Dedifferentiated amniotic fluid mesenchymal stem cell (primary cell): ENCODE data around the gene LSM2.

Source experiments
- DNase-seq: peaks from one replicate; pipeline ENCODE4 v3.0.0-alpha.2; 2016; ENCODE audit errors: extremely low spot score

Gene LSM2

GRCh38 chr6:31776989-31777666, 29.6 kb downstream of the LSM2 start, which contains the start of gene VWA7:
Gene VWA7, minus strand, starts transcription at chr6:31777328. Its CDS starts 549 bp downstream, at chr6:31776779.
- DNase-seq, result peak; percentile 23

DNA sequence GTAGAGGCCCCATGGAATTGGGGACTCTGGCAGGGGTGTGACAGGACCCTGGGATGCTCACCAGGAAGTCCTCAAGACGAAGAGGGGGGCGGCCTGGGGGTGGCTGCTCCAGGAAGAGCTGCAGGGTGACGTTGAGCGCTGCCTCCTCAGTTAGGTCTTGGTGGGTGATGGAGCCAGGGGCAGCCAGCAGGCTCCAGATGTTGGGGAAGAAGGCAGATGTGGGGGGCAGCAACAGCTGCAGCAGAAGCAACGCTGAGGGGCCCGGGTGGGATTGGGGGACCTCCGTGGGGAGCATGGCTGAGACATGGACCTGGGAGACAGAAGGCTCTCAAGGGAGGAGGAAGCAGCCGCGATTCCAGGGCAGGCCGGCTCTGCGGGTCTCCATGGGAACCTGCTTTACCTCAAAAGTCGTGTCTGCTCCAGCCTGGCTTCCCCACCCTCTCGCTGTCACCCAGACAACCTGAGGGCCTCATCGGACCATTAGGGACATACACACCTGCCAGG, 30.2 kb downstream of the LSM2 start:
- no peak for DNase-seq

DNA sequence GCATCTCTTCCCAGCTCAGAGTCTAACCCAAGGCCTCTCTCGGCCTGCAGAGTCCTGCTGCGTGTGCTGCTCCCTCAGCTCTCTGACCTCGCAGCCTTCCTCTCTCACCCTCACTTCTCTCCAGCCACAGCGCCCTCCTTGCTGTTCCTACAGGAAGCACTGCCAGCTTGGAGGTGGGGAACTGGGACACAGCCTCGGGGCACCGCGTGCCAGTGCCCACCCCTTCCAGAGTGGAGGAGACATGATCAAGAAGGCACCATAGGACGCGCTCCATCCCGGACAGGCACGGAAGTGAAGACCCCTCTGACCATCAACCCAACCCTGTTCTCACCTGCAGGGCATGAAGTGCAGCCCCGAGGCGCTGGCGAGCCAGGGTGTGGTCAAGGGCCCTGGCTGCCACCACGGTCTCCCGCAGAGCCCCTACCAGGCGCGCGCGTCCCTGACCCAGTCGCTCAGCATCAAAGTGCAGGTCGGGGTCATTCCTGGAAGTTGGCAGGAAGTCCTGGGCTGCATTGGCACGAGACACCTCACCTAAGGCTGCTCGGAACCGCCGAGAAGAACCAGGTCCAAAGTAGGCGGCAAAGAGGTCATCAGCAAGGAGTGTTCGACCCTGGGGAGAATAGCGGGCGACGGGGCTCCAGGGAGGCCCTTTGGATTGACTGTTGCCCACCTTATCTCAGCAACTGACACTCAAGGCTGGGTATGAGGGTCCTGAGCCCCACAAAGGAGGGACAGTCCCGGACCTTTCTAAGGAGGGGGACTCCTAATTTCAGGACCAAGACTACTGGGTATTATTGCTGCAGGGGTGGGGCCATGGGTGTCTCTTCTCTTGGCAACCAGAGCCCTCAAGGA, 30.9 kb downstream of the LSM2 start:
- no peak for DNase-seq

GRCh38 chr6:31775184-31775583, 31.6 kb downstream of the LSM2 start:
- DNase-seq, result no peak

DNA sequence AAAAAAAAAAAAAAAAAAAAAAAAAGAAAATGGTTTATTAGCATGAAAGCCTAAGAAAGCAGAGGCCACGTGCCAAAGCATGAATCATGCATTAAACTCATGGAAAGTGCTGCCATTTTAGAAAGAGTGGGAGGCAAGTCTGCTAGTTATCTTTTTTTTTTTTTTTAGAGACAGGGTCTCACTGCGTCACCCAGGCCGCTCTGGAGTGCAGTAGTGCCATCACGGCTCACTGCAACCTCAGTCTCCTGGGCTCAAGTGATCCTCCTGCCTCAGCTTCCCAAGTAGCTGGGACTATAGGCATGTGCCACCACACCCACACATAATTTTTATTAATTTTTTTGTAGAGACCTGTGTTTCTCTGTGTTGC, 34.8 kb downstream of the LSM2 start:
- DNase-seq, result no peak

- DNase-seq, result no peak
These were observed 35.9 kb downstream of the LSM2 start for GRCh38 chr6:31770860-31771259.

DNA sequence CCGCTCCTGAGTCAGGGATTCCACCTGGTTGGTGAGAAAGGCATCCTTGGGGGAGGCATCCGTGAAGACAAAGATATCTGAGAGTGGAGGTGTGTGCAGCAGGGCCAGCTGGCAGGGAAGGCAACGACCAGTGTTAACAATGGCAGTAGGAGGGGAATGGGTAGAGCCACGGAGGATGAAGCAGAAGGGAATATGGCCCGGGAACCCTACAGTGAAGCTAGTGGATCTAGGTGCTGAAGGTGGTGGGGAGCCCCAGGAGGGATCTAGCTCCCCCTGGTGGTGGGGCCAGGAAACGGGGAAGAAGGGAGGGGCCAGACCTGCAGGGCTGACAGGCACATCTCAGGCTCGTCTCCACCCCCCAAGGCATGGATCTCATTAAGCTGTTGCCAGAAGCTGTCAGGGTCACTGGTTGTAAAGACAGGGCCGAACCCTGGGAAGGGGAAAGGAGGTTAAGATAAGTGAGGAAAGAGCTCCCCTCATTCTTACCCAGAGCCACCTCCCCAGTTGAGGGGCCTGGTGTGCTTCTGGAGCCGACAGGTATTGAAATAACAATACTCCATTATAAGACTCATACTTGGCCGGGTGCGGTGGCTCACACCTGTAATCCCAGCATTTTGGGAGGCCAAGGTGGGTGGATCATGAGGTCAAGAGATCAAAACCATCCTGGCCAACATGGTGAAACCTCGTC, 36.9 kb downstream of the LSM2 start:
- no peak for DNase-seq

- DNase-seq, result no peak
These were observed 38.2 kb downstream of the LSM2 start for GRCh38 chr6:31768363-31769257.

- no peak for DNase-seq
These were observed 39.6 kb downstream of the LSM2 start for GRCh38 chr6:31767096-31767645.

DNA sequence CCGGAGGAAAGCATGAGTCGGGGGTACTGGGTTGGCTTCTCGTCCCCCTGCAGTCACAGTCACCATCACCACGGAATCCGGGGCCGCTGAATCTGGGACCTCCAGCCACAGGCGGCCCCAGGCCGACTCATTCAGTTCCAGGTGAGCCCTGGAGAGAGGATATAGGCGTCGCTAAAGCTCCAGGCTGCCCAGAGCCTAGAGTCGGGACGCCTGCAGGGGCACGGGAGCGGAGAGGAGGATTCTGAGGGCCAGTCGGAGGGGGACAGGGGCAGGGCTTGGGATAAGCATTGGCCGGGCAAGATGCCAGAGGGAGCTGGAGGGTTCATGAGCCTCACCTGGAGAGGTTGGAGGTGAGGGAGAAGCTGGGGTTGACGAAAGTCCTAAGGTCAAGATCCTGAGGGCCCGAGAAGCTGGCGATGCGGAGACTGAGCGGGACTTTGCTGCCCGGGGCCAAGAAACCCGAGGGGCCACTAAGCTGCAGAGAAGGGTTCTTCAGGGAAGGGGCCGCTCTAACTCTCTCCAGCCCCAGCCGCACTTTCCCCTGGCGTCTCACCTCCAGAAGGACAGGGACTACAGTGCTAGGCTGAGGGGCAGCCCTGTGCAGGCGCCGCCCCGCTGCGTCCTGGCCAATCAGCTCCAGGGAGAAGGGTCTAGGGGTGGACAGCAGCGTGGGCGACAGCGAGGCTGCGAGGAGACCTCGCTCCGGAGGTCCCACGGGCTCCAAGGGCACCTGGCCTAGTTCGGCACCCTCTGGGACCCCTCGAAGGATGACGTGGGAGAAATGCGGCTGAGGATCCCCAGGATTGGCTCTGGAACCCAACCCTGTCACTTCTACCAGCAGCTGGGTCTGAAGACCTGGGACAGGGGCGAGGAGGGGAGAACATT, 40.6 kb downstream of the LSM2 start:
- no peak for DNase-seq

GRCh38 chr6:31765559-31765909, 41.2 kb downstream of the LSM2 start:
- no peak for DNase-seq

DNA sequence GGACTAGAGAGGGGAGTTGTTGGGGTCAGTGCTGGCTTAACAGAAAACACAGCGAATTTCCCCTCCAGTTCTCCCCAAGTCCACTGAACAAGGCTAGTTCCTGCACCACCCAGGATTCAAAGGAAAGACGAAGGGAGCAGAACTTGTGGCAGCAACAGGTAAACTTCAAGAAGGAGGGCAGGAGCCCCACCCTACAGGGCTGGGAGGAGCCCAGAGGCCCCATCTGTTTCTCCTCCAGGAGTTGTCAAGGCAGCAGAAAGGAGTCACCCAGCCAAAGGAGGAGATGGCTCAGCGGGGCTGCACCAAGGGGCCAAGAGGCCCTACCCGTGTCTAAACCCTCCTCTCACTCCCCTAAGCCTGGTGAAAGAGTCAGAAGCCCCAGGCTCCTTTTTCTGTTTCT, 42.6 kb downstream of the LSM2 start:
- no peak for DNase-seq

DNA sequence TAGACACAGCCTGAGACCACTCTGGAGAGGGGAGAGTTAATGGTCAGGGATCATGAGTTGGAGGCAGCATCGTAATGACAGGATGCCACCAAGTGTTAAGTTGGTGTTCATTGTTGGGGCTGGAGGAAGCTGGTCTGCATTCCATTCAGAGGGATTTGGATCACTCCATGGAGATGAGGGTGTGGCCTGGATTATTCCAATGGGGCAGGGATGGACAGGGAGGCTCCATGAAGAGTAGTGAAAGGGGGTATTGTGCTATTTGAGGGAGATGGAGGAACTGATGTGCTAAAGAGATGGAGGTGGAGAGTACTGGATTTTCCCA, 43.2 kb downstream of the LSM2 start:
- peak; percentile 73 for DNase-seq

DNA sequence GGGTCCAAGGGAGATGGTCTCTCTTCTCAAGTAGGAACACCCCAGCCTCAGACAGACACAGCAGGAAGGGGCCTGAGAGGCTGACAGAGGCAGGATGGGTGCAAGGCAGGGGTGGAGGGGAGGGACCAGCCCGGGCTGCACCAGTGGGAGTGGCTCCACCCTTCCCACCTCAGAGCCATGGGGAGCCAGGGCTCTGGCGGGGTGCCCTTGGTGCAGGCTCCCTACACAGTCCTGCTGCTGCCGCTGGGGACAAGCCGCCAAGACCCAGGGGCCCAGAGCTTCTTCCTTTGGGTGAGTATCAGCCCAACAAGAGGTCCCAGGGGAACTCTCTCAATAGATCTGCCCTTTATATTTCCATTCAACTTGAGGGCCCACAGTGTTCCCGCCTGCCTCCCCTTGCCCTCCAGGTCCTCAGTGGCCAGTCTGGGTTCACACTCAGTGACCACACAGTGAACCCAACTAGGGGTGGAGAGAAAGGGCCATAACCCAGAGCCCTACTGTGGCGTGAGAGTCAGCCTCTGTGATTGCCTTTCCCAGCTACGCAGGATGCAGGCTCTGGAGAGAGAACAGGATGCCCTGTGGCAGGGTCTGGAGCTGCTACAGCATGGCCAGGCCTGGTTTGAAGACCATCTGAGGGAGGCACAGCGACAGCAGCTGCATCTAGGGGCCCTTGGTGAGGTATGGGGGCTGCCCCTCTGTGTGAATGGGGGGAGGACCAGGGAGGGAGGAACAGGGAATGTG, 43.7 kb downstream of the LSM2 start:
- DNase-seq, result no peak

GRCh38 chr6:31762356-31762755, 44.4 kb downstream of the LSM2 start, which contains the start of gene SAPCD1:
Gene SAPCD1, plus strand, starts transcription at chr6:31762656. Its CDS starts 399 bp downstream, at chr6:31763055.
- no peak for DNase-seq

DNA sequence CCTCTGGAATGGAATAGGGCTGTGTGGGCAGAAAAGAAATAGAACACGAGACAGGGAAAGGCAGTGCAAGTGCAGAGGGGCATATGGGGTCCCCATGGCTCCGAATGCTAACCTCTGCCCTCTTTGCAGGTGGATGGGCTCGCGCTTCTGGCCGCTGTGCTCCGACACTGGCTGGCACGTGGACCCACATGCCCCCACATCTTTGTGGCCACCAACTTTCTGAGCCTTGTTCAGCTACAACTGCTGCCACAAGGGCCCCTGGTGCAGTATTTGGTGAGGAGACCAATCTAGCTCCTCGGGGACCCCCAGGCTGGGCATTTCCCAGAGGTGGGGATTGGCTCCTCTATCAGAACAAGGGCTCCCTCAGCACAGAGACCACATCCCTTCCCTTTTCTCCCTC, 45.4 kb downstream of the LSM2 start:
- no peak for DNase-seq

GRCh38 chr6:31760790-31761189, 46.0 kb downstream of the LSM2 start:
- no peak for DNase-seq

DNA sequence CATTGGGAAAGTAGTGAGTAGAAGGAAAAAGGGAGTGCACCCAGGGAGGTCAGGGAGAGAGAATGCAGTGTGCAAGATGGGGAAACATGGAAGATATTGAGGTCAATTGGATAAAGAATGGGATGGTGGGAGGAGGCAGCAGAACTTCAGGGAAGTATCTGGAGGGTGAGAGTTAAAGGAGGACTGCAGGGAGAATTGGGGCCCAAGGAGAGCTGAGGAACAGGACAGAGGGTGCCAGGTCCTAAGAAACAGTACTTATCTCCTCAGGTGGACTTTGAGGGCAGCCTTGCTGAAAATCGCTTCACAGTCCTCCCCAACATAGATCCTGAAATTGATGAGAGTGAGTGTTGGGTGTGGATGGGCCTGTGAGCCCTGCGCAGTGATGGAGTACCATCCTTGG, 48.5 kb downstream of the LSM2 start:
- DNase-seq, result no peak

DNA sequence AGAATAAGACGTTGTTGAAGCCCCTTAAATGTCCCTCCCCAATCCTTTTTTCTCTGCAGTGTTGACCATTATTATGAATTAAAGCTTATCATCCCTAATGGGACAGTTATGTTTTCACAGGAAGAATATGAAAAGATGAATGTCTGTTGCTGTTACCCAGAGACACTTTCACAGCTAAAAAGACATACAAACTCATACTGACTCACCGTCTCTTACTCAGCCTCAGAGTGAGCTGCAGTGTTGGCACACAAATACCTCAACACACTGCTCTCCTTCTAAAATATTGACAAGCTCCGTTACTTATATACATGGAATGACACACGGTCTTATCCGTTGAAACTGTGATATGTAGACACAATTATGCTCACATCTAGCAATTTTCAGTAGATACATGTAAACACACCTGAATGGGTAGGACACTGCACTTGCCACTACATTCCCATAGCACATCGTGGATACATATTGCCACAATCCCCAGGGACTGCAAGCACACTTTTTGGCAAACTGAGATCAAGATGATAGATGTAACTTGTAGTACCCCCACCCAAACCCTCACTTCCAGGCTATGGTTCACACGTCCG, 53.9 kb downstream of the LSM2 start:
- DNase-seq, result no peak
